Mucosa of stomach (tissue), 1 donor: ENCODE measurements around the gene FAT1.

Experiments used
- H3K27me3 ChIP-seq: one replicate; pipeline ENCODE4 v1.7.0; 2013; ENCODE audit warnings: mild to moderate bottlenecking, low read length; ENCODE audit not compliant: control insufficient read depth, insufficient read depth
- H3K36me3 ChIP-seq: one replicate; pipeline ENCODE4 v1.7.0; 2013; ENCODE audit warnings: low read length; ENCODE audit not compliant: control insufficient read depth, insufficient read depth
- H3K4me1 ChIP-seq: one replicate; pipeline ENCODE4 v1.7.0; 2013; ENCODE audit warnings: mild to moderate bottlenecking, low read length; ENCODE audit not compliant: control insufficient read depth, insufficient read depth
- H3K4me3 ChIP-seq: one replicate; pipeline ENCODE4 v1.7.0; 2013; ENCODE audit warnings: low read length
- H3K9ac ChIP-seq: one replicate; pipeline ENCODE4 v1.7.0; 2013; ENCODE audit warnings: mild to moderate bottlenecking, low read length, moderate library complexity
- H3K9me3 ChIP-seq: one replicate; pipeline ENCODE4 v1.7.0; 2013; ENCODE audit warnings: mild to moderate bottlenecking, low read length, moderate library complexity; ENCODE audit not compliant: control insufficient read depth
- donor health status: Pancreatic carcinoma.

The FAT1 gene

DNA sequence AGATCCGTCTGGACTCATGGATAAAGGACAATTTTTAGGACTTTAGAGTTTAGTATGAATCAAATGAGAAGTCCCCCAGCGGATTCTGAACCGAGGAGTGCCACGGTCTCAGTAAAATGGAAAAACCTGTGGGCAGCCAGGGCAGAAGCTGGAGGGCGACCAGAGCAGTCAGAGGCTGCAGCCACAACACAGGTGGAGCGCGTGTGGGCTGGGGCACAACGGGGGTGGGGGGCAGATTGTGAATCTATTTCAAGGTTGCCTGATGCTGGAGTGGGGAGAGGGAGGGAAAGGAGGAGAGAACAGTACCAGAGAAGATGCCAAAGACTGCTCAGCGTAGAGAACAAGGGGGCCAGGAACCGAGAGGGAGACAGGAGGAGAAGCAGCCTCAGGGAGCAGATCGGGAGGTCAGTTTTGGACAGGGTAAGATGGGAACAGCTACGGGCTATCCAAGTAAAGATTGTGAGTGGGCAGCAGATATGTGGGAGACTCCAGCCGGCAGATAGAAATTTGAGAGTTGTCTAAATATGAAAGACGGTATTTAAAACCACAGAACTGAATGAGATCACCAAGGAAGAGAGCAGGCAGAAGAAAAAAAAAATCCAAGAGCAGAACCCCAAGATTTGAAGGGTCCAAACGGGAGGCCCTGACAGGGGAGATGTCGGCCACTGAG is 9.5 kb downstream of the FAT1 start:
- Histone ChIP-seq H3K9me3 (no peaks in the 10 kb centered on the region), H3K27me3 (no peaks in the 10 kb centered on the region), H3K4me1 (no peaks in the 10 kb centered on the region), H3K36me3 (no peaks in the 10 kb centered on the region), H3K9ac (no peak overlapping the region), H3K4me3 (no peak overlapping the region)

GRCh38 chr4:186712690-186713089 is 11.0 kb downstream of the FAT1 start:
- no peaks in the 10 kb centered on the region for H3K9me3 ChIP-seq
- H3K36me3 ChIP-seq, result no peaks in the 10 kb centered on the region
- H3K4me3 ChIP-seq, result no peak overlapping the region
- H3K4me1 ChIP-seq, result no peaks in the 10 kb centered on the region
- no peaks in the 10 kb centered on the region for H3K27me3 ChIP-seq
- H3K9ac ChIP-seq, result no peak overlapping the region

GRCh38 chr4:186710521-186711119 is 13.0 kb downstream of the FAT1 start:
- Histone ChIP-seq H3K4me3 (no peak overlapping the region), H3K9me3 (no peaks in the 10 kb centered on the region), H3K9ac (no peak overlapping the region), H3K27me3 (no peaks in the 10 kb centered on the region), H3K36me3 (peaks cover 7% of the 10 kb centered on the region), H3K4me1 (no peaks in the 10 kb centered on the region)

DNA sequence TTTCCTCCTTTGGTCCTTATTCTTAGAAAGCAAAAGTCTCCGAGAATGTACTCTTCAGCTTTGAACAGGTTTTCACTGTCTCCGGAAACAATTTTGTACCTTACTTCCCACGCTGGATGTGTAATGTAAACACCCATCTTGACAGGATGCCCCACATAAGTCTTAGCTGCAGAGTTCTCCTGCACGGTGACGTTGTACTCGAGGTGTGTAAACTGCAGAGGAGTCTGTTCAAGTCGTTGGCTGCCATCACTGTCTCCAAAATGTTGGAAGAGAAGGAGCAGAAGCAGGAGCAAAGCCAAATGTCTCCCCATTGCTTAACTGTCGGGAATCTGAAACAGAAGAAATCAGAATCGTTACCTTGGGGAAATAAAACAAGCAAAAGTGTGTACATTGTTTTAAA is 14.1 kb downstream of the FAT1 start:
- H3K27me3 ChIP-seq, result no peaks in the 10 kb centered on the region
- no peaks in the 10 kb centered on the region for H3K4me1 ChIP-seq
- peaks cover 7% of the 10 kb centered on the region for H3K36me3 ChIP-seq
- H3K9me3 ChIP-seq, result no peaks in the 10 kb centered on the region
- H3K9ac ChIP-seq, result no peak overlapping the region
- H3K4me3 ChIP-seq, result no peak overlapping the region

DNA sequence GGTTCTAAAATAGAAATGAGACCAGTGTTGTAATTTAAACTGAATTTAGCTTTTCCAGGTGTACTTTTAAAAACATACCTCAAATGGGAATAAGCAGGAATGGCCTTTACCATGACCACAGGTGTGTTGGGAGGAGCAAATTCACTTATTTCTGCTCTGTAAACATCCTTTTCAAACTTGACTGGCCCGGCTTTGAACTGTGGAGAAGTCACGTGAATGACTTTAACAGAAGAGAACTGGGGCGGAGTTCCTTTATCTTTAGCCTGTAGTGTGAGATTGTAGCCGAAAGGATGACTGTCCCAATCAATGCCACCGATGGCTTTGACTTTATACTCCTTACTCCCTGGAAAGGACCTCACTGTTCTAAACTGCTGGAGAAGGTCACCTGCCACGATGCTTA is 15.1 kb downstream of the FAT1 start:
- Histone ChIP-seq H3K36me3 (peaks cover 7% of the 10 kb centered on the region), H3K4me3 (no peak overlapping the region), H3K4me1 (peaks cover 3% of the 10 kb centered on the region), H3K27me3 (no peaks in the 10 kb centered on the region), H3K9me3 (no peaks in the 10 kb centered on the region), H3K9ac (no peak overlapping the region)

- H3K4me1 ChIP-seq, result peaks cover 3% of the 10 kb centered on the region
- H3K9me3 ChIP-seq, result no peaks in the 10 kb centered on the region
- H3K27me3 ChIP-seq, result no peaks in the 10 kb centered on the region
- no peak overlapping the region for H3K9ac ChIP-seq
- no peak overlapping the region for H3K4me3 ChIP-seq
- H3K36me3 ChIP-seq, result peaks cover 7% of the 10 kb centered on the region
These were observed 15.7 kb downstream of the FAT1 start for GRCh38 chr4:186707996-186708395.

DNA sequence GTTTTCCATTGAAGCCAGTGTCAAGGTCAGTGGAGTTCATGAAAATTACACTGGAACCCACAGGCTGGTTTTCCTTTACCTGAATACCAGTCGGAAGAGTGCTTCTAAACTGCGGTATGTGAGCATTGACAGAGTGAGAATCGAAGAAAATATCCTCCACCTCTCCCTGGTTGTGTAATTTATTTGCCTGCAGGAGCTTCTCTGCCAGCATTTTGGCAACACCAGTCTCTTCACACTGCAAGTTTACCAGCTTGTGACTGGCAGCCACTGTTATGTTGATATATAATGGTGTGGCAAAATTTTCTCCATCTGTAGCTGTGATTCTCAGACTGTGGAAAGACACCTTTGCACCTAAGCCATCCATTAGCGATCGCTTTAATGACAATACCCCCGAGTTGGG is 16.1 kb downstream of the FAT1 start:
- Histone ChIP-seq H3K36me3 (peaks cover 7% of the 10 kb centered on the region), H3K4me1 (peaks cover 3% of the 10 kb centered on the region), H3K4me3 (no peak overlapping the region), H3K9me3 (no peaks in the 10 kb centered on the region), H3K27me3 (no peaks in the 10 kb centered on the region), H3K9ac (no peak overlapping the region)

DNA sequence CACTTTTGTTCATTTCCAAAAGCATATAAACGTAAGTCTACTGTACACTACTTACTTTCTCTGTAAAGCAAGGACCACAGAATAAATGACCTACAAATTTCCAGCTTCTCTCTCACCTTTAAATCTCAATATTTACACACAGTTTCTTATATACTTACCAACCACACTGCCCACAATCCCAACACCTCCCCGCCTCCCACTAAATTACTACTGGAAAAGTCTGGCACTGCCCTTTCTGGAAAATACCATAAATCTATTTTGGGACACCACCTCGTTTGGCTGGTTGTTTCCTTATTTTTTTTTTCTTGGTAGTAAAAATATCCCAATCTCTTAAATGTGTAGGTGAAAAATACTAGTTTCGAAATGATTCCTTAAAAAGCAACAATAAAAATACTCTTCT is 19.6 kb downstream of the FAT1 start:
- Histone ChIP-seq H3K36me3 (peaks cover 7% of the 10 kb centered on the region), H3K27me3 (no peaks in the 10 kb centered on the region), H3K9ac (no peak overlapping the region), H3K4me3 (no peak overlapping the region), H3K9me3 (no peaks in the 10 kb centered on the region), H3K4me1 (peaks cover 21% of the 10 kb centered on the region)

- Histone ChIP-seq H3K36me3 (peaks cover 7% of the 10 kb centered on the region), H3K4me1 (peaks cover 21% of the 10 kb centered on the region), H3K27me3 (no peaks in the 10 kb centered on the region), H3K4me3 (no peak overlapping the region), H3K9ac (no peak overlapping the region), H3K9me3 (no peaks in the 10 kb centered on the region)
These were observed 20.1 kb downstream of the FAT1 start for GRCh38 chr4:186703510-186703909.

DNA sequence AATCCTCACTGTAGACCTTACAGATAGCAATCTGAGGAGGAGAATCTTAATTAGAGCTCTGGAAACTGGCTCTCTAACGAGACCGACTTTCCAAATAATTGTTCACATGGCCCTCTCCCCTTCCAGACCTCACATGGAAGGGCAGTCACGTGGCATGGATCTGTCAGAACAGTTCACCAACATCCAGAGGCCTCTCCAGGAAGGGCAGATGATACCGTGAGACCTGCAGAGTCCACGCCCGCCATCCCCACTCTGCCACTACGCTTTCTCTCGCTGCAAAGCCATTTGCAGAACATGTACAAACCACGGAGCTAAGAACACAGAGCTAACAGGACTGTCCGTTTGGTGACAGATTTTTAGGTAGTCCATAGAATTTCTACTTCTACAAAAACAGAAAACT is 20.7 kb downstream of the FAT1 start:
- H3K4me1 ChIP-seq, result peaks cover 21% of the 10 kb centered on the region
- no peaks in the 10 kb centered on the region for H3K27me3 ChIP-seq
- peaks cover 7% of the 10 kb centered on the region for H3K36me3 ChIP-seq
- no peak overlapping the region for H3K4me3 ChIP-seq
- H3K9ac ChIP-seq, result no peak overlapping the region
- H3K9me3 ChIP-seq, result no peaks in the 10 kb centered on the region

GRCh38 chr4:186702297-186702696 is 21.4 kb downstream of the FAT1 start:
- Histone ChIP-seq H3K9me3 (no peaks in the 10 kb centered on the region), H3K36me3 (peaks cover 7% of the 10 kb centered on the region), H3K4me1 (peaks cover 21% of the 10 kb centered on the region), H3K27me3 (no peaks in the 10 kb centered on the region), H3K9ac (no peak overlapping the region), H3K4me3 (no peak overlapping the region)

DNA sequence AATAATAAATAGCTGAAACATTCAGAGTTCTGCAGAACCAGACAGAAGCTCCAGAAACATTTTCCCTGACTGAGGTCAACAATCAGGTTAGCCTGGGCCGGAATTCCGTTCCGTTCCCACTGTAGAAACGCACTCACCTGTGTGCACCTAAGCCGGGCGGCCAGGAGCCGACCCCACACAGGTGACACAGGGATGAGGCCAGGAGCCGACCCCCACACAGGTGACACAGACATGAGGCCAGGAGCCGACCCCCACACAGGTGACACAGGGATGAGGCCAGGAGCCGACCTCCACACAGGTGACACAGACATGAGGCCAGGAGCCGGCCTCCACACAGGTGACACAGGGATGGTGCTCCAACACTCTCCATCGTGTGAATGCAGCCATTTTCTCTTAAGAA is 21.9 kb downstream of the FAT1 start:
- H3K4me1 ChIP-seq, result peaks cover 21% of the 10 kb centered on the region
- peaks cover 3% of the 10 kb centered on the region for H3K36me3 ChIP-seq
- no peaks in the 10 kb centered on the region for H3K27me3 ChIP-seq
- no peak overlapping the region for H3K4me3 ChIP-seq
- H3K9me3 ChIP-seq, result no peaks in the 10 kb centered on the region
- peak overlapping the region; percentile 33 for H3K9ac ChIP-seq
